ENCODE results near the gene KCNQ5. TPM values are rescaled to one million over a fixed set of nuclear protein-coding genes. Genes with fewer than 3 reads are reported as not detected.

Gene KCNQ5
- total RNA-seq, 1 experiment from 2014 or later = 17.8 TPM

DNA sequence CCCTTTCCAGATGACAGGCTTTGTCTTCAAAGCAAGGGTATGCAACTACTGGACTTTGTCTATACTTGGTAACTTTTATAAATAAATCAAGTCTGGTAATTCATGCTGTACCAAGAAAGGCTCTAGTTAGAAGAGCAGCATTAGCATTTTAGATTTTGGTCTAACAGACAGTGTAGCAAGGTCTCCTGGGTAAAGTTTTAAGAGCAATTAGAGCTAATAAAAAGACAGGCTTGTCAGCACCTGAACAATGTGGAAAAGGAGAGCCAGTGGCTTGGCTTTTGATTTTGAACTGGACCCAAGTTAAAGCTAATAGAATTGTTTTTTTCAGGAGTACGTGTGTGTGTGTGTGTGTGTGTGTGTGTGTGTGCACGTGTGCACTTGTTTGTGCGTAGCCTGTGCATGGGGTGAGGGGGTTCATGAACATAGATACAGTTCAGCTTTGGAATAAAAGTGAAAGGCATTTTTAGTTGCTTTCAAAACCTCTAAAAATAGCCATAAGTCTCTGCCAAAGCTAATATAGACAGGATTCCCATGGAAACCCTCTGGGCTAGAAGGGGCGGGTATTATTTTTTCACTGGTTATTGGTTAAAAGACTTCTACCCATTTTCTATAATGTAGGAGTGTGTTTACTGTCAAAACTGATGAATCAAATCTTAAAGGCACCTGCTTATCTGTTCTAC is 138.4 kb downstream of the KCNQ5 start:
- Histone ChIP-seq H3K4me3 (ENCODE audit: low read depth, low read length, poor library complexity, severe bottlenecking) (no peak overlapping the region), H3K4me1 (ENCODE audit: insufficient read depth, low read length, poor library complexity, severe bottlenecking) (peaks cover 21% of the 10 kb centered on the region), H3K27me3 (replicated peaks; ENCODE audit: insufficient read depth, low read depth, low read length, poor library complexity) (no peaks in the 10 kb centered on the region), H3K9me3 (ENCODE audit: low read depth, low read length, poor library complexity, severe bottlenecking) (peaks cover under 1% of the 10 kb centered on the region), H3K36me3 (ENCODE audit: insufficient read depth, low read length, poor library complexity, severe bottlenecking) (no peaks in the 10 kb centered on the region), H3K27ac (ENCODE audit: low read depth, low read length, poor library complexity, severe bottlenecking) (no peak overlapping the region)
- CTCF ChIA-PET = no interaction called here
- DNase-seq (ENCODE audit: low spot score) = no peak
- no TSS peak for BruUV-seq (replicated peaks)
- TF ChIP-seq EZH2 (IDR thresholded peaks at IDR 0.05; ENCODE audit: borderline replicate concordance, low read depth, low read length, poor library complexity, severe bottlenecking) = no peak
- TF ChIP-seq, protein P1, sequence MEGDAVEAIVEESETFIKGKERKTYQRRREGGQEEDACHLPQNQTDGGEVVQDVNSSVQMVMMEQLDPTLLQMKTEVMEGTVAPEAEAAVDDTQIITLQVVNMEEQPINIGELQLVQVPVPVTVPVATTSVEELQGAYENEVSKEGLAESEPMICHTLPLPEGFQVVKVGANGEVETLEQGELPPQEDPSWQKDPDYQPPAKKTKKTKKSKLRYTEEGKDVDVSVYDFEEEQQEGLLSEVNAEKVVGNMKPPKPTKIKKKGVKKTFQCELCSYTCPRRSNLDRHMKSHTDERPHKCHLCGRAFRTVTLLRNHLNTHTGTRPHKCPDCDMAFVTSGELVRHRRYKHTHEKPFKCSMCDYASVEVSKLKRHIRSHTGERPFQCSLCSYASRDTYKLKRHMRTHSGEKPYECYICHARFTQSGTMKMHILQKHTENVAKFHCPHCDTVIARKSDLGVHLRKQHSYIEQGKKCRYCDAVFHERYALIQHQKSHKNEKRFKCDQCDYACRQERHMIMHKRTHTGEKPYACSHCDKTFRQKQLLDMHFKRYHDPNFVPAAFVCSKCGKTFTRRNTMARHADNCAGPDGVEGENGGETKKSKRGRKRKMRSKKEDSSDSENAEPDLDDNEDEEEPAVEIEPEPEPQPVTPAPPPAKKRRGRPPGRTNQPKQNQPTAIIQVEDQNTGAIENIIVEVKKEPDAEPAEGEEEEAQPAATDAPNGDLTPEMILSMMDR (conservative IDR thresholded peaks at IDR 0.05; ENCODE audit: low read depth, low read length) = no peak
- intact Hi-C loops (cut with micrococcal nuclease; ENCODE audit: unreplicated experiment) = no loop called here
- POLR2A ChIA-PET (ENCODE audit: low non-redundant PET) = no interaction called here

DNA sequence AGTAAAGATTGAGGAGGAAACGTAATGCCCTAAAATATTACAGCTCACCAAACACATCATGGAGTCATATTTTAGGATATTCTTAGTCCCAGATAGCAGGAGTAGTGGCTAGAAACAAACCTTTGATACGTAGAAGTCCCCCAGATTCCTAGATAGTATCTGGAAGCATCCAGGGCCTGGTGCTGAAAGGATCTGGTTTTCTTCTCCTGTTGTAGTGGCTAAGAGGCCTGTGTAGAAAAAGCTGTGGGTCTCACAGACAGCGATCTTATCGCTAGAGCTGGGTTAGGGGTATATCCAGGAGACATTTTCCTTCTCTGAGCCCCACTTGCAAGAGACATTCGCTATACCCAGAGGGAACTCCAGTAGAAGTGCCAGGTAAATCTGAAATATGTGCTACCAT is 139.9 kb downstream of the KCNQ5 start:
- peaks cover 21% of the 10 kb centered on the region for H3K4me1 ChIP-seq (ENCODE audit: insufficient read depth, low read length, poor library complexity, severe bottlenecking)
- no peaks in the 10 kb centered on the region for H3K27me3 ChIP-seq (replicated peaks; ENCODE audit: insufficient read depth, low read depth, low read length, poor library complexity)
- H3K36me3 ChIP-seq (ENCODE audit: insufficient read depth, low read length, poor library complexity, severe bottlenecking) = no peaks in the 10 kb centered on the region
- POLR2A ChIA-PET (ENCODE audit: low non-redundant PET) = no interaction called here
- no TSS peak for BruUV-seq (replicated peaks)
- DNase-seq (ENCODE audit: low spot score) = no peak
- CTCF ChIA-PET = no interaction called here
- H3K27ac ChIP-seq (ENCODE audit: low read depth, low read length, poor library complexity, severe bottlenecking) = no peak overlapping the region
- no peaks in the 10 kb centered on the region for H3K9me3 ChIP-seq (ENCODE audit: low read depth, low read length, poor library complexity, severe bottlenecking)
- no peak overlapping the region for H3K4me3 ChIP-seq (ENCODE audit: low read depth, low read length, poor library complexity, severe bottlenecking)
- intact Hi-C loops (cut with micrococcal nuclease; ENCODE audit: unreplicated experiment) = no loop called here
- no peak for TF ChIP-seq EZH2 (IDR thresholded peaks at IDR 0.05; ENCODE audit: borderline replicate concordance, low read depth, low read length, poor library complexity, severe bottlenecking)
- TF ChIP-seq, protein P1 (conservative IDR thresholded peaks at IDR 0.05; ENCODE audit: low read depth, low read length) = no peak

DNA sequence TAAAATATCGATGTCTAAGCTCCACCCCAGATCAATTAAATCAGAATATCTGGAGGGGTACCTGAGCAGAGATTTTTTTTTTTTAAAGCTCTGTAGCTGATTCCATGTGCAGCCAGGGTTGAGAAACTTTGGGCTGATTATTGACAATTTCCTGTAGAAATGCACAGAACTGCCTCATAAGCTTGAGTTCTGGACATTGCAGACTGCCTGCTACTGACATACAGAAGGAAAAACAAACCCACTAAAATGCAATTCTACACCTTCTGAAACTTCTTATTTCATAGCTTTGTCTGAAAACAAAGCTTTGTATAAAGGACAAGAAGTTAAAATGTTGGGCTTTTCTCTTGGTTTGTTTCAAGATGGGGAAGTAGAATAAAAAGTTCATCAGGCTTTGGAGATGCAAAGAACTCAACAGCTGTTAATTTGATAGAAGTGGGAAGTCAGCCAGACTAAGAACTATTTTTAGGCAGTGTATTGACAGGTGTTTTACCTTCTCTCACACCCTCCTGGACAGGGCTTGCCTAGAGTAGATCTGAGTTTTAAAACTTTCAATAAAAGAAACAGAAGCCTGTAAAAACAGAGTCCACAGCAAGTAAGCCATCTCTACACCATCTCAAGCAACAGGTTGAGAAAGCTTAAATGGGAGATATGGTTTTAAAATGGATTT is 147.7 kb downstream of the KCNQ5 start:
- CTCF ChIA-PET = no interaction called here
- H3K27me3 ChIP-seq (replicated peaks; ENCODE audit: insufficient read depth, low read depth, low read length, poor library complexity) = no peaks in the 10 kb centered on the region
- intact Hi-C loops (cut with micrococcal nuclease; ENCODE audit: unreplicated experiment) = no loop called here
- H3K9me3 ChIP-seq (ENCODE audit: low read depth, low read length, poor library complexity, severe bottlenecking) = no peaks in the 10 kb centered on the region
- no peak overlapping the region for H3K4me3 ChIP-seq (ENCODE audit: low read depth, low read length, poor library complexity, severe bottlenecking)
- BruUV-seq (replicated peaks) = no TSS peak
- DNase-seq (ENCODE audit: low spot score) = no peak
- POLR2A ChIA-PET (ENCODE audit: low non-redundant PET) = no interaction called here
- TF ChIP-seq EZH2 (IDR thresholded peaks at IDR 0.05; ENCODE audit: borderline replicate concordance, low read depth, low read length, poor library complexity, severe bottlenecking) = no peak
- no peaks in the 10 kb centered on the region for H3K4me1 ChIP-seq (ENCODE audit: insufficient read depth, low read length, poor library complexity, severe bottlenecking)
- H3K36me3 ChIP-seq (ENCODE audit: insufficient read depth, low read length, poor library complexity, severe bottlenecking) = no peaks in the 10 kb centered on the region
- H3K27ac ChIP-seq (ENCODE audit: low read depth, low read length, poor library complexity, severe bottlenecking) = no peak overlapping the region
